CD4-positive, alpha-beta T cell treated with Interleukin-17A for 4 hours (primary cell): ENCODE data around the gene TSPAN5.

Experiments used
- DNase-seq: peaks from one replicate; pipeline ENCODE4 v3.0.0-alpha.2; 2020; ENCODE audit warnings: mixed read lengths

TSPAN5 gene

DNA sequence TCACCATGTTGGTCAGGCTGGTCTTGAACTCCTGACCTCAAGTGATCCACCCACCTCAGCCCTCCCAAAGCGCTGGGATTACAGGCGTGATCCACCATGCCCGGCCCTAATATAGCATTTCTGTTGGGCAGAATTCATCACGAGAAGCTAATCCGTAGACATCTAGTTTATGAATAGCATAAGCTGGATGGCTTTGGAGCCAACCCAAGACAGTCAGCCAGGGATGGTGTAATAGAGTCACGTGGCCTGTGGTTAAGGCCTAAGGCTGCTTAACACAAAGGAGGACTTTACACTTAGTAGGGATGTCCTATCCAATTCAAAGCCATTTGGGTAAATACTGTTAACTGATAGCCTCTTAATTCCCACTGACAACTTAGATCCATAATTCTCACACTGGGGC is 223.6 kb downstream of the TSPAN5 start:
- DNase-seq = no peak

DNA sequence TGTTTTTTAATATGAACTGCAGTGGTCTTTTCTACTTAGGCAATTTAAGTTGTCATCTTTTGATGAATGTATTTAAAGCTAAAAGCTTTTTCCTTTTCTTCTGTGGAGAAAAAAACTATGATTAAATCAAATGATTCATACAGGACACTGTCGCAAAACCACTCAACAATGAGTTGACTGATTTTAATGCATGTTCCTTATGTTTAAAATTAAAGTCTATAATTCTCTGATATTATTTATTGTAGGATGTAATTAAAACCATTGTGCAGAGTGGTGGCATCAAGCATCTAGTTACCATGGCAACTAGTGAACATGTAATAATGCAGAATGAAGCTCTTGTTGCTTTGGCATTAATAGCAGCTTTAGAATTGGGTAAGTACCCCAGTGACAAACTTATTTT is 224.7 kb downstream of the TSPAN5 start:
- DNase-seq = no peak

DNA sequence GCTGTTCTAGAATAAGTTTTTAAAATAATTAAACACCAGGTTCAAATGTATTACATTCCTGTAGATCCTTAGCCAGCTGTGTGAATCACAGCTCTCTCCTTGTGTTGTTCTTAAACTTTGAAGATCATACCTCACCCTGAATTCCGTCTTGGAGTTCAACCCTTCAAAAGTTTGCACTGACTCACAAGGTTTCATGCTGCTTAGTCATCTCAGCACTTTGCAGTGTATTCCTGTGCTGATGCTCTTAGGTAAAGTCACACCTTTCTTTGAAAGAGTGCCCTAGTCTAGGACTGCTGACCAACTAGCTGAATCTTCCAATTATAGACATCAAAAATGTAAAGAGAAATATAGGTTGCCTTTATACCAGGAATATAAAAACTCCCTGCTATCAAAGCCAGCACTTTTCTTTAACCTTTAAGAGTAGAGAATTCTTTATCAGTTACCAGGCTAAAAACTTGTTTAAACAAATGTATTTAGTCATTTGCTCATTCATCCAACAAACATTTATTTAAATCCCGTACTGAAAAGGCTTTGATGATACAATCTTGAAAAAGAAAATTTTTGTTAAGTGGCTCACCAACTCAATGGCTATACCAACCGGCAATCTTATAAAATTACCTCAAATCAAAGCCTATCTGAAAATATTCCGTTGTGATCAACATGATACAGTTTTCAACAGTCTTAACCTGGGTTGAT is 227.6 kb downstream of the TSPAN5 start:
- DNase-seq = no peak

DNA sequence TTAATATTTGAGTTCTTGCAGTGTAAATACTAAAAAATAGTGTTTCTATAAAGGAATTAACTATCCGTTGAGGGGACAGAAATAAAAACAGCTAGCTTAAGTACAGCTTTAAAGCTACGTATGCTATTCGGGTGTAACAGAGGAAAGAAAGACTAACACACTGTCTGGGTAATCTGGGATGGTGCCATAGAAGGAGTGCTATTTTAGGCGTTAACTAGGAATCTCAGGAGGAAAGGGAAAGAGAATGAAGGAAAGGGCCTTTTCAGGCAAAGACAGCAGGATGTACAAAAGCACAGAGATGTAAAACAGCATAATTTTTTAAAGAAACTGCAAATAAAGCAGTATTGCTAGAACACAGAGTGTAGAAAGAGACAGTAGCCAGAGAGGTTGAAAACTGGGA is 235.4 kb downstream of the TSPAN5 start:
- DNase-seq = no peak

DNA sequence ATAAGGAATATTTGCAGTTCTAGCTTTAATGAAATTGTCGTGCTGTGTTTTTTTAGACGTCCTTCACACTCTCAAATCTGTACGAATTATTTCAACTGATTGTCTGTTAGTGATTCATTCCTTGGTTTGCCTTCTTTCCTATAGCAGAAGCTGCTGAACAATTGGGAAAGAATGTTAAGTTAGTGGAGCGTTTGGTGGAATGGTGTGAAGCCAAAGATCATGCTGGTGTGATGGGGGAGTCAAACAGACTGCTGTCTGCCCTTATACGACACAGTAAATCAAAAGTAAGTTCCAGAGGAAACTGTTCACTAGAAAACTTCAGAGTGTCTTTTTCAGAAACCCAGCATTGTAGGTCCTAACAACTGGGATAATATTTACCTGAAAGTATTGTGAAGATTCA is 237.3 kb downstream of the TSPAN5 start:
- DNase-seq = no peak
